Esophagus muscularis mucosa (tissue), 4 donors: Measurements from ENCODE around the gene RBM19. TPM values are rescaled to one million over a fixed set of nuclear protein-coding genes. Genes with fewer than 3 reads are reported as not detected.

Source experiments
- DNase-seq: peaks from one replicate; pipeline ENCODE4 v3.0.0-alpha.2; 2017; ENCODE audit errors: extremely low spot score
- H3K27ac ChIP-seq, 4 donors: fragments of 200-600 bp; sonication (generic); replicated peaks in 1 of 4; 1 replicate in 3 of 4; 2 replicates in 1 of 4; pipeline ENCODE4 v1.5.1; 2016 to 2019; ENCODE audit warnings: mild to moderate bottlenecking in 1 of 4
- H3K27me3 ChIP-seq, 4 donors: fragments of 200-600 bp; sonication (generic); one replicate each; pipeline versions ENCODE4 v1.5.1 to v1.6.0; 2016 to 2019
- H3K36me3 ChIP-seq, 4 donors: fragments of 200-600 bp; sonication (generic); one replicate each; pipeline ENCODE4 v1.5.1; 2016 to 2019
- H3K4me1 ChIP-seq, 4 donors: fragments of 200-600 bp; sonication (generic); one replicate each; pipeline ENCODE4 v1.5.1; 2016 to 2019
- H3K4me3 ChIP-seq, 4 donors: fragments of 200-600 bp; sonication (generic); 1 replicate in 2 of 4; 2 replicates in 2 of 4; pipeline ENCODE4 v1.5.1; 2016 to 2019; ENCODE audit warnings: mild to moderate bottlenecking in 4 of 4, moderate library complexity in 1 of 4
- H3K9me3 ChIP-seq, 4 donors: fragments of 200-600 bp; sonication (generic); 1 replicate in 3 of 4; 2 replicates in 1 of 4; pipeline ENCODE4 v1.5.1; 2016 to 2019
- EP300 ChIP-seq: sonication (generic); formaldehyde crosslinking; IDR thresholded peaks from one replicate; pipeline ENCODE4 v1.6.1; 2017; ENCODE audit warnings: antibody characterized with exemption
- POLR2A ChIP-seq: fragments of 450-650 bp; IDR thresholded peaks from one replicate; pipeline ENCODE4 v1.6.1; 2017; ENCODE audit warnings: antibody characterized with exemption, moderate library complexity, mild to moderate bottlenecking, low read depth
- POLR2AphosphoS5 ChIP-seq, 2 donors: sonication (generic); formaldehyde crosslinking; IDR thresholded peaks; one replicate each; pipeline ENCODE4 v1.6.1; 2017; ENCODE audit warnings: antibody characterized with exemption in 2 of 2
- WGBS: methylation state at CpG from one replicate; pipeline ENCODE4 v1.1.5; 2018; 5-methylcytosine and 5-hydroxymethylcytosine counted together
- intact Hi-C: fragments of 100-400 bp; cut with DNase I; formaldehyde crosslinking; loops from one replicate; pipeline ENCODE4 v1.15.1; 2023
- total RNA-seq, 4 donors: library from RNA; depleted of rRNA; stranded (reverse); fragments of >200 nt; gene quantifications; one replicate each; pipeline versions ENCODE4 v1.1.0 to v1.2.1, GENCODE V29; 2016
- TF ChIP-seq, protein P1 (sequence below), 3 experiments: fragments of 200-600 bp in 2 of 3; fragments of 450-650 bp in 1 of 3; sonication (generic) in 2 of 3; IDR thresholded peaks; one replicate each; pipeline ENCODE4 v1.5.1; 2017 to 2019; ENCODE audit warnings: antibody characterized with exemption in 3 of 3, mild to moderate bottlenecking in 2 of 3, moderate library complexity in 1 of 3

Gene RBM19
- total RNA-seq, 4 donors from 2014 or later = 26.7 to 40.0 (median 27.4) TPM

DNA sequence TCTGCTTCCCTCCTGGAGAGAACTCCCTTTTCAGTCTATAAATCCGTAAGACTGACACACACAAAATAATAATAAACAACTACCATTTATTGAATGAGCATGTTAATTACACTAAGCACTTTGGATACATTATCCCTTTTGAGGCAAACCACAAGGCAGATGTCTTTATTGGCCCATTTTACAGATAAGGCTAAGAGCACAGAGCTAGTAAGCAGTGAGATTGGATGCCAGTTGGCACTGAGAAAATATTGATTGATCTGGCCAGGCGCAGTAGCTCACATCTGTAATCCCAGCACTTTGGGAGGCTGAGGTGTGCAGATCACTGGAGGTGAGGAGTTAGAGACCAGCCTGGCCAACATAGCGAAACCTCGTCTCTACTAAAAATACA lies 21.9 kb upstream of the RBM19 start:
- H3K36me3 ChIP-seq = no peaks in the 10 kb centered on the region
- intact Hi-C loops = loop anchor here (10.0 kb wide), 1 partner anchor 1927 kb away; no protein-coding TSS in a partner anchor
- WGBS = 77% methylated on average over 4 of the region's 4 CpGs

DNA sequence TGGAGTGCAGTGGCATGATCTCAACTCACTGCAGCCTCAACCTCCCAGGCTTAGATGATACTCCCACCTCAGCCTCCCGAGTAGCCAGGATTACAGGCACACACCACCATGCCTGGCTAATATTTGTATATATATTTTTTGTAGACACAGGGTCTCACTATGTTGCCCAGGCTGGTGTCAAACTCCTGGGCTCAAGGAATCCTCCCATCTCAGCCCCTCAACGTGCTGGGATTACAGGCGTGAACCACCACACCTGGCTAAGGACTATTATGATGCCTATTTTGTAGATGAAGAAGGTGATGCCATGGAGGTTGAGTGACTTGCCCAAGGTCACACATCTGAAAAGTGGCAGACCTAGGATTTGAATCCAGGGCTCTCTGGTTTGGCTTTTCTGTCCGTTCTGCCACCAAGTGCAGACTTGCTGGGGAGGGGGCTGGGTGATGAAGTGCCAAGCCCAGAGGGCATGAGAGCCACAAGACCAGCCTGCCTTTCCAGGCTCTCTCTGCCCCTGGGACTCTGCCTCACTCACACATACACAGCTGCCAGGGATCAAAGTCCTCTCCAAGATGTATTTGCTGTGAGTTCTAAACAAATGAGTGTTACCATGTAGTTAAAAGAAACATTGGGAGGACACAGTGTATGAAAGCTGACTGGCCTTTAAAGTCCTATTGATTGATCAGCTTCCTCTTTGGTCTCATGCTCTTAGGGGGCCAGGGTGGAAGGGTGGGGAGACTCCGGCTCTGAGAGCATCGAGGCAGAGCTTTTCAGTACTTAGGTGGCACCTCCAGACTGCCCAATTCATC lies 21.3 kb upstream of the RBM19 start:
- intact Hi-C loops = loop anchor here (10.0 kb wide), 1 partner anchor 1927 kb away; no protein-coding TSS in a partner anchor
- H3K27me3 ChIP-seq = peaks cover 0 to 52% (median 0%) of the 10 kb centered on the region in 4 donors
- no peaks in the 10 kb centered on the region for H3K36me3 ChIP-seq
- H3K9me3 ChIP-seq = no peaks in the 10 kb centered on the region
- no peak for DNase-seq
- TF ChIP-seq POLR2AphosphoS5 (IDR thresholded peaks at IDR 0.05) (no peak), EP300 (no peak), POLR2A (no peak)
- TF ChIP-seq, protein P1, sequence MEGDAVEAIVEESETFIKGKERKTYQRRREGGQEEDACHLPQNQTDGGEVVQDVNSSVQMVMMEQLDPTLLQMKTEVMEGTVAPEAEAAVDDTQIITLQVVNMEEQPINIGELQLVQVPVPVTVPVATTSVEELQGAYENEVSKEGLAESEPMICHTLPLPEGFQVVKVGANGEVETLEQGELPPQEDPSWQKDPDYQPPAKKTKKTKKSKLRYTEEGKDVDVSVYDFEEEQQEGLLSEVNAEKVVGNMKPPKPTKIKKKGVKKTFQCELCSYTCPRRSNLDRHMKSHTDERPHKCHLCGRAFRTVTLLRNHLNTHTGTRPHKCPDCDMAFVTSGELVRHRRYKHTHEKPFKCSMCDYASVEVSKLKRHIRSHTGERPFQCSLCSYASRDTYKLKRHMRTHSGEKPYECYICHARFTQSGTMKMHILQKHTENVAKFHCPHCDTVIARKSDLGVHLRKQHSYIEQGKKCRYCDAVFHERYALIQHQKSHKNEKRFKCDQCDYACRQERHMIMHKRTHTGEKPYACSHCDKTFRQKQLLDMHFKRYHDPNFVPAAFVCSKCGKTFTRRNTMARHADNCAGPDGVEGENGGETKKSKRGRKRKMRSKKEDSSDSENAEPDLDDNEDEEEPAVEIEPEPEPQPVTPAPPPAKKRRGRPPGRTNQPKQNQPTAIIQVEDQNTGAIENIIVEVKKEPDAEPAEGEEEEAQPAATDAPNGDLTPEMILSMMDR (IDR thresholded peaks at IDR 0.05) = no peak
- no peak overlapping the region for H3K4me3 ChIP-seq
- H3K27ac ChIP-seq = no peak overlapping the region
- 55% methylated on average over 6 of the region's 6 CpGs for WGBS
- H3K4me1 ChIP-seq = no peaks in the 10 kb centered on the region

More for the DNA sequence above, 21.9 kb upstream of the RBM19 start:
- Histone ChIP-seq H3K27ac (no peak overlapping the region), H3K27me3 (peaks cover 0 to 58% (median 0%) of the 10 kb centered on the region in 4 donors), H3K4me3 (no peak overlapping the region), H3K4me1 (no peaks in the 10 kb centered on the region), H3K9me3 (no peaks in the 10 kb centered on the region)
- DNase-seq = no peak
- TF ChIP-seq, protein P1 (IDR thresholded peaks at IDR 0.05) = no peak
- TF ChIP-seq EP300 (no peak), POLR2A (no peak), POLR2AphosphoS5 (IDR thresholded peaks at IDR 0.05) (no peak)

DNA sequence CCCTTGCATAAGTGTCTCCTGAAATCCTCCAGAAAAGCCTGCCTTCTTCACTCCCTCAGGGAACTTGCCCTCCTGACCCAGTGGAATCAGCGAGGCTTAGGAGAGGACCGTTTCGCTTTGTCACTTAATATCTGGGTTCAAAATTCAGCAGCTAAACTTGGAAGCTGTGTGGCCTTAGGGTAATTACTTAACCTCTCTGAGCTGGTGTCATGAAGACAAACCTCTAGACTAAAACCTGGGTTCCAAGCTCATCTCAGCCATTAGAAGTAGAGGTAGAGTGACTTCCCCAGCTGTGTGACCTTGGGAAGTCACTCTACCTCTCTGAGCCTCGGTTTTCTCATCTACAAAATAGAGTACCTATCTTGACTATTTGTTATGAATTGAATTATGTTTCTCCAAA lies 18.3 kb upstream of the RBM19 start:
- 92% methylated on average over 4 of the region's 4 CpGs for WGBS
- no peak for TF ChIP-seq EP300
- TF ChIP-seq, protein P1 (IDR thresholded peaks at IDR 0.05) = no peak
- no peak for TF ChIP-seq POLR2AphosphoS5 (IDR thresholded peaks at IDR 0.05)
- TF ChIP-seq POLR2A = no peak
- H3K36me3 ChIP-seq = no peaks in the 10 kb centered on the region
- intact Hi-C loops = loop anchor here (10.0 kb wide), 1 partner anchor 1930 kb away; no protein-coding TSS in a partner anchor
- no peaks in the 10 kb centered on the region for H3K9me3 ChIP-seq
- H3K4me3 ChIP-seq = no peak overlapping the region
- DNase-seq = no peak
- H3K27ac ChIP-seq = no peak overlapping the region
- no peaks in the 10 kb centered on the region for H3K4me1 ChIP-seq
- H3K27me3 ChIP-seq = peaks cover 0 to 54% (median 0%) of the 10 kb centered on the region in 4 donors

DNA sequence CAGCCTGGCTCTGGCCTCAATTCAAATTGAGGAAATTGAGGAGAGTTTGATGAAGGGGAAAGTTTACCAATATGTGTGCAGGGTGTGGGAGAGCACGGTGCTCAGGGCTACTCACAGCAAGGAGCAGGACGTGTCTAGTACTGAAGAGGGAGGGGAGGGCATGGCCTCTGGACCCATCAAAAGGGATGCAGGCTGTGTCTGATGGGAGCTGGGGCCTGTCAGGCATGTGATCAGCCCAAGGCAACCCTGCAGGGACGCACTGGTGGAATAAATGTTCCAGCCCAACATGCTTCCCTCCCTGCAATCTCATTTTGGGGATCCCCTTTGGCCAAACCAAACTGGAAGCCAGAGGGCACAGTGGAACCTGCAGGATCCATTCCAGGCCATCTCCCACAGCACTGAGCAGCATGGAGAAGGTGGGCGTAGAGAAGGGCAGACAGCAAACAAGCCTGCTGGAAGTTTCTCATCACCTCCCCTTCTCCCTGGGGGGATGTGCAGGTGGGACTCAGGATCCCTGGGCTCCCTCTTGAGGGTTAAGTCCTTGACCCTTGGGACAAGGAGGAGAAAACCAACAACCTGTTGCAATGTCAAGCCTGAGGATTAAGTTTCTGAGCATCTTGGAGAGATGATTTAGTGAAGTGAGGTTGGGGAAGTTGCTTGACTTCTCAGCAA lies 17.8 kb upstream of the RBM19 start:
- TF ChIP-seq POLR2AphosphoS5 (IDR thresholded peaks at IDR 0.05) (no peak), EP300 (no peak), POLR2A (no peak)
- TF ChIP-seq, protein P1 (IDR thresholded peaks at IDR 0.05) = no peak
- Histone ChIP-seq H3K4me3 (no peak overlapping the region), H3K36me3 (no peaks in the 10 kb centered on the region), H3K4me1 (no peaks in the 10 kb centered on the region), H3K27ac (no peak overlapping the region), H3K27me3 (peaks cover 0 to 60% (median 0%) of the 10 kb centered on the region in 4 donors), H3K9me3 (no peaks in the 10 kb centered on the region)
- intact Hi-C loops = loop anchor here (10.0 kb wide), 1 partner anchor 1931 kb away; no protein-coding TSS in a partner anchor
- no peak for DNase-seq
- 77% methylated on average over 3 of the region's 4 CpGs for WGBS
